WTC11 (cell line): ENCODE data around the gene PPARD. TPM values are rescaled to one million over a fixed set of nuclear protein-coding genes. Genes with fewer than 3 reads are reported as not detected.

Source experiments
- ATAC-seq: fragments of 200-7000 bp; cut with Tn5 transposase; 2 replicates; pipeline ENCODE4 v1.10.0; 2021; ENCODE audit warnings: mild to moderate bottlenecking, moderate library complexity
- CTCF ChIA-PET: fragments of 300-600 bp; sonication (Branson Sonifier 250); formaldehyde crosslinking; loops from one replicate; lab custom pipeline; 2021; ENCODE audit warnings: antibody characterized with exemption; lab: Charles Lee
- POLR2A ChIA-PET: fragments of 350-600 bp; sonication (Branson Sonifier 250); formaldehyde crosslinking; loops from one replicate; lab custom pipeline; 2021; ENCODE audit warnings: antibody characterized with exemption; lab: Charles Lee
- DNase-seq: peaks from one replicate; pipeline ENCODE4 v3.0.0; 2021; ENCODE audit warnings: low spot score
- H3K27ac Mint-ChIP-seq: 2 replicates; pipeline ENCODE4 v1.8.0; 2021; ENCODE audit warnings: mixed read lengths
- H3K27me3 Mint-ChIP-seq: 2 replicates; pipeline ENCODE4 v1.8.0; 2021; ENCODE audit warnings: low read depth, mild to moderate bottlenecking, moderate library complexity, mixed read lengths
- H3K36me3 Mint-ChIP-seq: 2 replicates; pipeline ENCODE4 v1.8.0; 2021; ENCODE audit warnings: mixed read lengths
- H3K4me1 Mint-ChIP-seq: 2 replicates; pipeline ENCODE4 v1.8.0; 2022; ENCODE audit warnings: mixed read lengths
- H3K4me3 Mint-ChIP-seq: 2 replicates; pipeline ENCODE4 v1.8.0; 2021; ENCODE audit warnings: mild to moderate bottlenecking, moderate library complexity, mixed read lengths
- H3K9me3 Mint-ChIP-seq: 2 replicates; pipeline ENCODE4 v1.8.0; 2021; ENCODE audit warnings: mixed read lengths
- ARID4B ChIP-seq: sonication (generic); formaldehyde crosslinking; IDR thresholded peaks from 2 replicates; pipeline ENCODE4 v1.8.0; 2023; ENCODE audit warnings: missing genetic modification reagents, mild to moderate bottlenecking, borderline replicate concordance
- ATF1 ChIP-seq: sonication (generic); formaldehyde crosslinking; IDR thresholded peaks from 2 replicates; pipeline ENCODE4 v1.8.1; 2023; ENCODE audit warnings: mild to moderate bottlenecking, moderate library complexity, missing genetic modification reagents
- CBFB ChIP-seq: sonication (generic); formaldehyde crosslinking; IDR thresholded peaks from 2 replicates; pipeline ENCODE4 v1.8.1; 2022; ENCODE audit warnings: mild to moderate bottlenecking, low read depth, missing genetic modification reagents
- CREB1 ChIP-seq: sonication (generic); formaldehyde crosslinking; IDR thresholded peaks from 2 replicates; pipeline ENCODE4 v1.8.0; 2023; ENCODE audit warnings: mild to moderate bottlenecking, missing genetic modification reagents
- E2F4 ChIP-seq: sonication (generic); formaldehyde crosslinking; IDR thresholded peaks from 2 replicates; pipeline ENCODE4 v1.8.1; 2022; ENCODE audit warnings: low read depth, mild to moderate bottlenecking, moderate library complexity, missing genetic modification reagents, borderline replicate concordance
- HMGXB4 ChIP-seq: sonication (generic); formaldehyde crosslinking; IDR thresholded peaks from 2 replicates; pipeline ENCODE4 v1.8.1; 2023; ENCODE audit warnings: mild to moderate bottlenecking, moderate library complexity, missing genetic modification reagents
- JUN ChIP-seq: sonication (generic); formaldehyde crosslinking; IDR thresholded peaks from 2 replicates; pipeline ENCODE4 v1.8.0; 2023; ENCODE audit warnings: mild to moderate bottlenecking, missing genetic modification reagents
- MYBL2 ChIP-seq: sonication (generic); formaldehyde crosslinking; IDR thresholded peaks from 2 replicates; pipeline ENCODE4 v1.8.1; 2023; ENCODE audit warnings: mild to moderate bottlenecking, moderate library complexity, missing genetic modification reagents
- RELA ChIP-seq: sonication (generic); formaldehyde crosslinking; IDR thresholded peaks from 2 replicates; pipeline ENCODE4 v1.8.1; 2022; ENCODE audit warnings: missing genetic modification reagents, mild to moderate bottlenecking, borderline replicate concordance
- SOX15 ChIP-seq: fragments of 250-450 bp; sonication (Bioruptor Pico); IDR thresholded peaks from 2 replicates; pipeline ENCODE4 v1.9.0; 2021; ENCODE audit warnings: mild to moderate bottlenecking
- TEAD4 ChIP-seq: sonication (generic); formaldehyde crosslinking; IDR thresholded peaks from 2 replicates; pipeline ENCODE4 v1.8.0; 2022; ENCODE audit warnings: mild to moderate bottlenecking, missing genetic modification reagents
- ZBTB43 ChIP-seq: sonication (generic); formaldehyde crosslinking; IDR thresholded peaks from 2 replicates; pipeline ENCODE4 v1.8.1; 2023; ENCODE audit warnings: mild to moderate bottlenecking, missing genetic modification reagents
- ZNF219 ChIP-seq: sonication (generic); formaldehyde crosslinking; IDR thresholded peaks from 2 replicates; pipeline ENCODE4 v1.8.0; 2023; ENCODE audit warnings: missing genetic modification reagents, mild to moderate bottlenecking, borderline replicate concordance
- ZNF317 ChIP-seq: sonication (generic); formaldehyde crosslinking; IDR thresholded peaks from 2 replicates; pipeline ENCODE4 v1.8.1; 2023; ENCODE audit warnings: low read depth, mild to moderate bottlenecking, moderate library complexity, missing genetic modification reagents, borderline replicate concordance
- ZNF423 ChIP-seq: fragments of 250-450 bp; sonication (Bioruptor Pico); IDR thresholded peaks from 2 replicates; pipeline ENCODE4 v2.1.2; 2022; ENCODE audit warnings: mild to moderate bottlenecking, moderate library complexity
- total RNA-seq: library from RNA; stranded (reverse); gene quantifications from 3 replicates; pipeline ENCODE4 v1.2.3, GENCODE V29; 2021
- TF ChIP-seq, protein P1 (sequence below): sonication (generic); formaldehyde crosslinking; IDR thresholded peaks from 2 replicates; pipeline ENCODE4 v1.8.1; 2023; ENCODE audit warnings: mild to moderate bottlenecking, missing genetic modification reagents, moderate library complexity
- TF ChIP-seq, protein P2 (sequence below): sonication (generic); formaldehyde crosslinking; IDR thresholded peaks from 2 replicates; pipeline ENCODE4 v1.8.0; 2022; ENCODE audit warnings: mild to moderate bottlenecking, missing genetic modification reagents

The PPARD gene
- total RNA-seq, 1 experiment from 2014 or later = 14.7 TPM

DNA sequence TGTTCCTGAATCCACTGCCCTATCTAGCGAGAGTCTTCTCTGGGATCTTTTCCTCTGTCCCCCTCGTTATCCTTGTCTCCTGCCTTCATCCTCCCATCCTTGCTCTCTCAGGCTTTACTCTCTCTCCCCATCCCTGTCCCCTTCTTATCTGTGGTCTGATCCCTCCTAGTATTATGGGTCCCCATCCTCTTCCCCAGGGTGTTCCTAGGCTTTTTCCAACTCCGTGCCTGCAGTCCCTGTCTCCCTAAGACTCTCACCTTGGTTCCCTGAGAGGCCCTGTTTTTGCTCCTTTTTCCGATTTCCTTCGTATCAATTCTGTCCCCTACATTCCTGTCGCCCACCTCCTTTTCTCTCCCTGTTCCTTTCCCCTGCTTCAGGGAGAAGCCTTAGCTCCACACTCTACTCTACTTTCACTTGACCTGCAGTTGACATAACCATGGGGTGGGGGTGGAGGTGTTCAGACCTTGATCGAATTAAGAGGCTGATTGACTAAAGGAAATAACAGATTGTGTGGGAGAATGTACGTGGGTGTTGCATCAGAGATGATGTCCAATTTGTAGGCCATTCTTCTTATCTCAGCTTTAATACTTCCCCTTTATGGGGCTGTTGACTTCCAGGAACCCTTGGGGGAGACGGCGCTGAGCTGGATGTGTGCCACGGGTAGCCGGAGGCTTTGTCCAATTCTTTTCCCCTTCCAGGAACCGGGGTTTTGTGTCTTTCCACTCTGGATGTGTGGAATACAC, 905 bp downstream of the PPARD start (continued):
- TF ChIP-seq ZBTB43 (CRISPR knock-in tag) (no peak), MYBL2 (CRISPR knock-in tag) (no peak), CBFB (CRISPR knock-in tag) (no peak)
- TF ChIP-seq, protein P1, sequence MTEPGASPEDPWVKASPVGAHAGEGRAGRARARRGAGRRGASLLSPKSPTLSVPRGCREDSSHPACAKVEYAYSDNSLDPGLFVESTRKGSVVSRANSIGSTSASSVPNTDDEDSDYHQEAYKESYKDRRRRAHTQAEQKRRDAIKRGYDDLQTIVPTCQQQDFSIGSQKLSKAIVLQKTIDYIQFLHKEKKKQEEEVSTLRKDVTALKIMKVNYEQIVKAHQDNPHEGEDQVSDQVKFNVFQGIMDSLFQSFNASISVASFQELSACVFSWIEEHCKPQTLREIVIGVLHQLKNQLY (CRISPR knock-in tag) = no peak
- TF ChIP-seq, protein P2, sequence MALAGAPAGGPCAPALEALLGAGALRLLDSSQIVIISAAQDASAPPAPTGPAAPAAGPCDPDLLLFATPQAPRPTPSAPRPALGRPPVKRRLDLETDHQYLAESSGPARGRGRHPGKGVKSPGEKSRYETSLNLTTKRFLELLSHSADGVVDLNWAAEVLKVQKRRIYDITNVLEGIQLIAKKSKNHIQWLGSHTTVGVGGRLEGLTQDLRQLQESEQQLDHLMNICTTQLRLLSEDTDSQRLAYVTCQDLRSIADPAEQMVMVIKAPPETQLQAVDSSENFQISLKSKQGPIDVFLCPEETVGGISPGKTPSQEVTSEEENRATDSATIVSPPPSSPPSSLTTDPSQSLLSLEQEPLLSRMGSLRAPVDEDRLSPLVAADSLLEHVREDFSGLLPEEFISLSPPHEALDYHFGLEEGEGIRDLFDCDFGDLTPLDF (CRISPR knock-in tag) = no peak

DNA sequence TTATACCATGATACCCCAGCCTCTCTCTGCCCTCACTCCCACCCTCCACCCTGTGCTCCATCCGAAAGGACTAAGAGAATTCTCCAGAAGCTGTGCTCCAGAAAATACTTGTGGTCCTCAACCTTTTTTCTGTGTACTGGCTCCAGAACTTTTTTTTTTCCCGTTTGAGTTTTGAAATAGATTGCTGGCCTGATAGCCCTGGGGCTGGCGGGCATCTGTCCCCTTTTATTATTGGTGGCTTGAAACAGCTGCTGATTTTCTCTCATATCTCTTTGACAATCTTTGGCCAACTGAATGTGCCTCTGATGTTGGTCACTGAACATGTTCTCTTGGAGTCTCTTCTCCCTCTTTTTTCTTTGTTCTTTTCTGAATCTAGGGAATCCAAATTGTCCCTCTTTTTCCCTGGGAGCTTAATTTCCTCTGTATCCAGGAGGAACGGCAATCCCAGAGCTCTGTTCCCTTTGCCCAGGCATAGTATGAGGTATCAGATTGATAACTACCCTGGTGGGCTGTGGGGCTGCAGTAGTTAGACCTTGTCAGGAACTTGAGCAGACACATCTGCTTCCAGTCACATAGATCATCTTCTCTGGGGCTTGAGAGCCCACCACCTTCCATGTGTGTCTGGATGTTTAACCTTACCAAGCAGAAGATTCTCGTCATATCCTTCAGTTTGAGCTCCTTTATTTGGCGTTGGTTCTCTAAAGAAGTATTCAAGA, 1.6 kb downstream of the PPARD start:
- Mint-ChIP-seq H3K4me1 (peaks cover 20% of the 10 kb centered on the region), H3K27ac (no peak overlapping the region), H3K36me3 (peaks cover 8% of the 10 kb centered on the region), H3K27me3 (no peaks in the 10 kb centered on the region), H3K4me3 (peak overlapping the region; percentile 86), H3K9me3 (peaks cover 5% of the 10 kb centered on the region)
- no peak for ATAC-seq
- ChIA-PET POLR2A (no interaction called here), CTCF (interaction anchor here (0.6 to 6.8 kb wide), 5 partner anchors 14 to 107 kb away, joined by 3 to 157 read pairs (median 35); partner anchors contain the start of genes DEF6 and FANCE)
- no peak for DNase-seq
- no peak for TF ChIP-seq ZNF219 (CRISPR knock-in tag)
- no peak for TF ChIP-seq HMGXB4
- TF ChIP-seq ZNF317 (CRISPR knock-in tag) = no peak
- no peak for TF ChIP-seq CREB1 (CRISPR knock-in tag)
- TF ChIP-seq SOX15 (CRISPR knock-in tag) = no peak
- no peak for TF ChIP-seq TEAD4 (CRISPR knock-in tag)
- no peak for TF ChIP-seq ATF1 (CRISPR knock-in tag)

GRCh38 chr6:35351422-35351821, 9.1 kb downstream of the PPARD start:
- Mint-ChIP-seq H3K4me1 (no peaks in the 10 kb centered on the region; the same call in 1 of the 2 replicates), H3K4me3 (no peak overlapping the region), H3K9me3 (peaks cover 11% of the 10 kb centered on the region; the same call in 1 of the 2 replicates), H3K27ac (no peak overlapping the region), H3K36me3 (peaks cover 59% of the 10 kb centered on the region), H3K27me3 (no peaks in the 10 kb centered on the region)
- ChIA-PET POLR2A (interaction anchor here (0.6 kb wide), 1 partner anchor 122 kb away, joined by 3 read pairs; no protein-coding TSS in a partner anchor), CTCF (interaction anchor here (0.7 to 1.1 kb wide), 4 partner anchors 8 to 98 kb away, joined by 3 to 4 read pairs (median 4); no protein-coding TSS in a partner anchor)
- no peak for ATAC-seq
- no peak for DNase-seq
- TF ChIP-seq E2F4 = no peak
- TF ChIP-seq ZNF423 (CRISPR knock-in tag) = no peak
- no peak for TF ChIP-seq JUN (CRISPR knock-in tag)
- no peak for TF ChIP-seq CREB1 (CRISPR knock-in tag)
- TF ChIP-seq ARID4B = no peak
- no peak for TF ChIP-seq RELA (CRISPR knock-in tag)
